H1 (cell line): ENCODE measurements around the gene RAN. TPM values are rescaled to one million over a fixed set of nuclear protein-coding genes. Genes with fewer than 3 reads are reported as not detected.
A peak's percentile ranks its signal among the peaks of the same experiment; 100 is the strongest.

Source experiments
- CTCF ChIA-PET: fragments of 300-600 bp; sonication (Branson Sonifier 250); formaldehyde crosslinking; loops from one replicate; lab custom pipeline; 2021; ENCODE audit not compliant: partially characterized antibody; lab: Charles Lee
- POLR2A ChIA-PET: fragments of 300-600 bp; sonication (Branson Sonifier 250); formaldehyde crosslinking; loops from one replicate; lab custom pipeline; 2021; ENCODE audit warnings: inconsistent platforms; ENCODE audit not compliant: partially characterized antibody; lab: Charles Lee
- DNase-seq, 2 experiments: peaks; one replicate each; pipeline versions ENCODE4 v3.0.0 to v3.0.0-alpha.2; 2010 to 2022; ENCODE audit warnings: low spot score in 2 of 2, low read depth in 1 of 2, mixed read lengths in 1 of 2
- FAIRE-seq: peaks from 2 replicates; lab custom pipeline; 2011; peaks lifted over from hg19 to GRCh38; lab: Jason Lieb, UNC
- H2AFZ ChIP-seq: 2 replicates; pipeline ENCODE4 v1.8.1; 2012; ENCODE audit warnings: low read length, inconsistent platforms
- H2AK5ac ChIP-seq: 2 replicates; pipeline ENCODE4 v1.6.1; 2013; ENCODE audit warnings: low read depth, low read length
- H2BK120ac ChIP-seq: replicated peaks from 2 replicates; pipeline ENCODE3; 2013; ENCODE audit warnings: low read depth, low read length, inconsistent platforms
- H2BK12ac ChIP-seq: 2 replicates; pipeline ENCODE4 v1.6.1; 2013; ENCODE audit warnings: low read depth, low read length
- H2BK15ac ChIP-seq: 2 replicates; pipeline ENCODE4 v1.6.1; 2013; ENCODE audit warnings: low read length
- H2BK20ac ChIP-seq: 2 replicates; pipeline ENCODE4 v1.6.1; 2013; ENCODE audit warnings: low read length
- H2BK5ac ChIP-seq: 2 replicates; pipeline ENCODE4 v1.6.1; 2013; ENCODE audit warnings: low read depth, low read length
- H3K14ac ChIP-seq: 2 replicates; pipeline ENCODE4 v1.6.1; 2013; ENCODE audit warnings: inconsistent platforms; ENCODE audit not compliant: insufficient read length
- H3K18ac ChIP-seq: 2 replicates; pipeline ENCODE4 v1.6.1; 2013; ENCODE audit warnings: low read length; ENCODE audit errors: extremely low read depth
- H3K23ac ChIP-seq: 2 replicates; pipeline ENCODE4 v1.6.1; 2013; ENCODE audit warnings: inconsistent platforms; ENCODE audit not compliant: insufficient read length
- H3K23me2 ChIP-seq: 2 replicates; pipeline ENCODE4 v1.6.1; 2013; ENCODE audit warnings: low read depth, low read length
- H3K27ac ChIP-seq: 2 replicates; pipeline ENCODE4 v1.6.1; 2011; ENCODE audit warnings: low read depth, low read length, inconsistent platforms
- H3K27me3 ChIP-seq, 4 experiments: replicated peaks in 1 of 4; 1 replicate in 1 of 4; 2 replicates in 3 of 4; pipeline versions ENCODE4 v1.6.1 to v1.8.1; 2011 to 2013; ENCODE audit warnings: low read length in 3 of 4, mild to moderate bottlenecking in 3 of 4, inconsistent platforms in 2 of 4, mixed read lengths in 2 of 4, moderate library complexity in 1 of 4; ENCODE audit not compliant: control insufficient read depth in 3 of 4, insufficient read depth in 3 of 4; ENCODE audit errors: extremely low read depth in 1 of 4
- H3K36me3 ChIP-seq, 4 experiments: 2 replicates each; pipeline versions ENCODE4 v1.6.1 to v1.8.1; 2011 to 2013; ENCODE audit warnings: mild to moderate bottlenecking in 4 of 4, low read length in 3 of 4, moderate library complexity in 2 of 4, control low read depth in 1 of 4, inconsistent platforms in 1 of 4; ENCODE audit not compliant: insufficient read depth in 4 of 4, control insufficient read depth in 2 of 4
- H3K4ac ChIP-seq: replicated peaks from 2 replicates; pipeline ENCODE3; 2013; ENCODE audit warnings: low read length, low read depth, mixed read lengths, inconsistent platforms; ENCODE audit not compliant: insufficient read length
- H3K4me1 ChIP-seq, 4 experiments: replicated peaks in 1 of 4; 1 replicate in 1 of 4; 2 replicates in 3 of 4; pipeline versions ENCODE4 v1.6.1 to v1.8.1; 2011 to 2013; ENCODE audit warnings: low read length in 3 of 4, inconsistent platforms in 2 of 4, mixed read lengths in 1 of 4; ENCODE audit not compliant: insufficient read depth in 4 of 4, control insufficient read depth in 3 of 4
- H3K4me2 ChIP-seq, 2 experiments: 2 replicates each; pipeline versions ENCODE4 v1.6.1 to v1.8.1; 2011 to 2013; ENCODE audit warnings: low read depth in 2 of 2, low read length in 2 of 2, control low read depth in 1 of 2, inconsistent platforms in 1 of 2, mild to moderate bottlenecking in 1 of 2; ENCODE audit not compliant: insufficient read depth in 1 of 2
- H3K4me3 ChIP-seq, 4 experiments: fragments of 200-600, 300-600 bp in 1 of 4; sonication (generic), shearing (Covaris generic), sonication (Bioruptor Twin) in 1 of 4; 2 replicates each; pipeline versions ENCODE4 v1.5.1 to v1.8.1; 2011 to 2016; ENCODE audit warnings: low read length in 4 of 4, low read depth in 3 of 4, control low read depth in 2 of 4, inconsistent platforms in 2 of 4, mild to moderate bottlenecking in 2 of 4, mixed read lengths in 1 of 4, moderate library complexity in 1 of 4; ENCODE audit not compliant: insufficient read depth in 2 of 4; ENCODE audit errors: extremely low read depth in 1 of 4
- H3K56ac ChIP-seq: replicated peaks from 2 replicates; pipeline ENCODE3; 2013; ENCODE audit warnings: low read depth, mild to moderate bottlenecking, mixed read lengths, low read length, inconsistent platforms; ENCODE audit not compliant: insufficient read length
- H3K79me1 ChIP-seq: 2 replicates; pipeline ENCODE4 v1.6.1; 2013; ENCODE audit warnings: low read depth, low read length, control low read depth
- H3K79me2 ChIP-seq, 2 experiments: 2 replicates each; pipeline versions ENCODE4 v1.6.1 to v1.8.1; 2012 to 2013; ENCODE audit warnings: low read length in 2 of 2, mild to moderate bottlenecking in 2 of 2, inconsistent platforms in 1 of 2; ENCODE audit not compliant: insufficient read depth in 2 of 2, control insufficient read depth in 1 of 2
- H3K9ac ChIP-seq, 4 experiments: replicated peaks in 1 of 4; 1 replicate in 1 of 4; 2 replicates in 3 of 4; pipeline versions ENCODE4 v1.6.1 to v1.8.1; 2011 to 2013; ENCODE audit warnings: low read depth in 3 of 4, low read length in 3 of 4, control low read depth in 2 of 4, mild to moderate bottlenecking in 2 of 4, moderate library complexity in 2 of 4, inconsistent platforms in 1 of 4; ENCODE audit errors: extremely low read depth in 1 of 4
- H3K9me3 ChIP-seq, 2 experiments: 2 replicates each; pipeline versions ENCODE4 v1.6.1 to v1.8.1; 2012 to 2013; ENCODE audit warnings: mild to moderate bottlenecking in 2 of 2, moderate library complexity in 2 of 2, control low read depth in 1 of 2, inconsistent platforms in 1 of 2, low read depth in 1 of 2, low read length in 1 of 2, mixed read lengths in 1 of 2; ENCODE audit not compliant: insufficient read depth in 2 of 2
- H4K20me1 ChIP-seq, 2 experiments: replicated peaks in 1 of 2; 2 replicates each; pipeline versions ENCODE3 to v1.8.1; 2011 to 2013; ENCODE audit warnings: inconsistent platforms in 2 of 2, low read length in 2 of 2, mild to moderate bottlenecking in 1 of 2; ENCODE audit not compliant: insufficient read depth in 2 of 2, control insufficient read depth in 1 of 2
- H4K5ac ChIP-seq: 2 replicates; pipeline ENCODE4 v1.6.1; 2013; ENCODE audit warnings: low read length, low read depth, mixed read lengths, inconsistent platforms; ENCODE audit not compliant: insufficient read length
- H4K8ac ChIP-seq: 2 replicates; pipeline ENCODE4 v1.8.0; 2013; ENCODE audit warnings: mild to moderate bottlenecking, moderate library complexity, low read length, inconsistent platforms; ENCODE audit not compliant: insufficient read depth; ENCODE audit errors: extremely low read depth
- H4K91ac ChIP-seq: replicated peaks from 2 replicates; pipeline ENCODE3; 2013; ENCODE audit warnings: low read length, mixed read lengths, inconsistent platforms; ENCODE audit not compliant: insufficient read length
- CBX8 ChIP-seq: fragments of 300-800, 300-1000 bp; sonication (generic); IDR thresholded peaks from 2 replicates; pipeline ENCODE4 v1.7.1; 2016; ENCODE audit warnings: low read depth, low read length, borderline replicate concordance
- CEBPB ChIP-seq: IDR thresholded peaks from 2 replicates; pipeline ENCODE4 v1.6.1; 2012; ENCODE audit warnings: low read depth, low read length
- E2F6 ChIP-seq: IDR thresholded peaks from 2 replicates; pipeline ENCODE4 v1.6.1; 2012; ENCODE audit warnings: inconsistent platforms
- JUN ChIP-seq: IDR thresholded peaks from 2 replicates; pipeline ENCODE4 v1.6.1; 2011; ENCODE audit warnings: low read depth, mild to moderate bottlenecking, improper control_type of control experiment, low read length
- PHF8 ChIP-seq: fragments of 200-600 bp; sonication (generic); conservative IDR thresholded peaks from 2 replicates; pipeline ENCODE4 v1.7.1; 2012; ENCODE audit warnings: low read depth, mild to moderate bottlenecking, inconsistent platforms, low read length, moderate library complexity
- POLR2AphosphoS5 ChIP-seq: IDR thresholded peaks from 2 replicates; pipeline ENCODE4 v1.6.1; 2011; ENCODE audit warnings: low read depth, low read length
- RBBP5 ChIP-seq: IDR thresholded peaks from 2 replicates; pipeline ENCODE4 v1.7.1; 2012; ENCODE audit warnings: low read depth, mild to moderate bottlenecking, inconsistent platforms, low read length, moderate library complexity, borderline replicate concordance
- SIN3A ChIP-seq, 2 experiments: IDR thresholded peaks in 1 of 2; conservative IDR thresholded peaks in 1 of 2; 2 replicates each; pipeline ENCODE4 v1.6.1; 2011 to 2012; ENCODE audit warnings: low read length in 2 of 2, improper control_type of control experiment in 1 of 2, low read depth in 1 of 2, mild to moderate bottlenecking in 1 of 2
- TAF1 ChIP-seq: IDR thresholded peaks from 2 replicates; pipeline ENCODE4 v1.6.1; 2011; ENCODE audit warnings: mild to moderate bottlenecking, low read depth, low read length
- TBP ChIP-seq: IDR thresholded peaks from 2 replicates; pipeline ENCODE4 v1.6.1; 2011; ENCODE audit warnings: low read depth, low read length, improper control_type of control experiment
- WGBS, 2 experiments: shearing (Covaris generic) in 1 of 2; methylation state at CpG; one replicate each; pipeline versions ENCODE4 v1.1.6 to v1.1.7; 2013 to 2015; ENCODE audit warnings: low lambda C conversion rate in 2 of 2, mixed read lengths in 2 of 2, inconsistent platforms in 1 of 2, low coverage in 1 of 2, missing lambda C conversion rate in 1 of 2; ENCODE audit not compliant: insufficient replicate concordance in 2 of 2, insufficient coverage in 1 of 2, insufficient read length in 1 of 2; ENCODE audit errors: extremely low coverage in 1 of 2, missing lambda C conversion rate in 1 of 2; 5-methylcytosine and 5-hydroxymethylcytosine counted together
- polyA plus RNA-seq, 7 experiments: library from polyadenylated mRNA; depleted of rRNA in 3 of 7; stranded (reverse) in 5 of 7; unstranded in 2 of 7; fragments of >200 nt in 5 of 7; fragments of 200-250 nt in 2 of 7; gene quantifications; 1 replicate in 5 of 7; 2 replicates in 1 of 7; 4 replicates in 1 of 7; pipeline versions ENCODE4 v1.2.1 to v1.2.3, GENCODE V29; 2011 to 2013; ENCODE audit warnings: missing spikeins in 2 of 7, mixed read lengths in 2 of 7
- total RNA-seq: library from RNA; stranded (reverse); fragmentation: NEBNext Ultra II Directional; extraction: Animal tissue kit (Norgen Biotek cat#: 25700); gene quantifications from 2 replicates; pipeline ENCODE4 v1.2.1, GENCODE V29; 2021

RAN gene
- total and polyA plus RNA-seq, 2 of the 8 experiments (the other 6 are each of a cell fraction or from before 2014, with no cell fraction given) = 2,064 to 2,203 TPM

DNA sequence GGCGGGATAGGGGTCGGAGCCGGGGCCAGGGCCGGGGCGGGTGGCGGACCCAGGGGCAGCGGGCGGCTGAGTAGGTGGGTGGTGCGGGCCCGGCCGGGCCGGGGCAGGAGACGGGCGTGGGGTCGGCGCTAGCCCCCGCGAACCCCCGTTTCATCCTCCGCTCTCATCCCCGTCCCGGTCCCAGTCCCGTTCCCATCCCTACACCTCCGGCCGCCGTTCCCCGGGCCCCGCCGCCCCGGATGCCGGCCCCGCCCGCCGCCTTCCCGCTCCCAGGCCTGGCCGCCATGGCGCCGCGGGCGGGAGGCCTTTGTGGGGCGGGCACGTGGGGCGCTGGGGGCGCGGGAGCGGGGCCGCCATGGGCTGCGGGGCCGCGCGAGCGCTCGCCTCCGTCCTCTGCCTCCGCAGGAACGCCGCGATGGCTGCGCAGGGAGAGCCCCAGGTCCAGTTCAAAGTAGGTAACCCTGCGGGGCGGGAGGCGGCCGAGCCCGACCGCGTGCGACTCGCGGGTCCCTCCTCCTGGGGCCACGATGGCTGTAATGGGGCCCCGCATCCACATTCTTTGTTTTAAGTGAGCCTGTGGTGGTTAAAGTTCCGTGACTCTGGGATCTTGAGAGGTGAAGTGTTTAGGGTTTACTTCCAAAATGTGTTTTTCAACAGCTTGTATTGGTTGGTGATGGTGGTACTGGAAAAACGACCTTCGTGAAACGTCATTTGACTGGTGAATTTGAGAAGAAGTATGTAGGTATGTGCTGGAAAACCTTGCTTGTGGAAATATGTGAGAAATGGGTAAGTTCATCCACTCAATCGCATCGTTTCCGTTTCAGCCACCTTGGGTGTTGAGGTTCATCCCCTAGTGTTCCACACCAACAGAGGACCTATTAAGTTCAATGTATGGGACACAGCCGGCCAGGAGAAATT lies 572 bp downstream of the RAN start:
- H2AFZ ChIP-seq = no peak overlapping the region
- POLR2A ChIA-PET = interaction anchor here (0.8 to 8.9 kb wide), 6 partner anchors 14 to 52 kb away, joined by 3 to 86 read pairs (median 10); no protein-coding TSS in a partner anchor
- CTCF ChIA-PET = no interaction called here
- TF ChIP-seq SIN3A (conservative IDR thresholded peaks at IDR 0.05 in 1 of 2, IDR thresholded peaks at IDR 0.05 in 1 of 2; ENCODE audit: low read depth in 1 of 2, low read length in 2 of 2) = 0 out of 4 replicates have a peak, but pooled peaks of 1 of the 2 experiments have one; percentile 23
- 0 out of 2 replicates have a peak, but pooled peaks have one; percentile 7 for TF ChIP-seq TBP
- no peak for TF ChIP-seq CBX8
- peak; percentile 68 for TF ChIP-seq POLR2AphosphoS5
- TF ChIP-seq E2F6 = peak; percentile 22
- peak; percentile 2; the same call in 1 of the 2 replicates for TF ChIP-seq RBBP5
- peak; percentile 12; the same call in 1 of the 2 replicates for TF ChIP-seq PHF8
- no peak for TF ChIP-seq JUN
- no peak for TF ChIP-seq CEBPB
- TF ChIP-seq TAF1 = no peak

More for the DNA sequence above, 572 bp downstream of the RAN start:
- peak overlapping the region; percentile 79; the same call in 1 of the 2 replicates for H2AK5ac ChIP-seq
- no peak overlapping the region for H2BK120ac ChIP-seq
- DNase-seq (no peak), FAIRE-seq (no peak)
- H3K27me3 ChIP-seq = no peaks in the 10 kb centered on the region
- H2BK15ac ChIP-seq = no peak overlapping the region
- peak overlapping the region; percentile 78 for H3K18ac ChIP-seq
- no peak overlapping the region for H3K23ac ChIP-seq
- H3K4me3 ChIP-seq = peak overlapping the region; percentile 84 to 98 (median 90)
- H3K4me1 ChIP-seq = peaks cover 0 to 3% (median 3%) of the 10 kb centered on the region in 4 experiments; a peak in 4 of 7 replicates
- H3K9ac ChIP-seq = peak overlapping the region; percentile 97 to 100 (median 98)
- H2BK12ac ChIP-seq = no peak overlapping the region
- peak overlapping the region; percentile 100 for H4K8ac ChIP-seq
- WGBS, 2 experiments = 1% methylated on average over 20 of the region's 79 CpGs; no CpG with 5 or more reads in 1 of the 2 experiments
- peak overlapping the region; percentile 8 for H4K91ac ChIP-seq
- H3K9me3 ChIP-seq = no peaks in the 10 kb centered on the region
- H3K79me2 ChIP-seq = peaks cover 6 to 30% of the 10 kb centered on the region in 2 experiments
- no peaks in the 10 kb centered on the region for H3K79me1 ChIP-seq
- peak overlapping the region; percentile 75 for H3K56ac ChIP-seq
- H3K23me2 ChIP-seq = peaks cover 4% of the 10 kb centered on the region; the same call in 1 of the 2 replicates
- peak overlapping the region; percentile 95 for H3K27ac ChIP-seq
- H4K5ac ChIP-seq = peak overlapping the region; percentile 93
- peaks cover 4 to 6% of the 10 kb centered on the region in 2 experiments for H4K20me1 ChIP-seq
- peak overlapping the region; percentile 37 for H3K14ac ChIP-seq
- H3K36me3 ChIP-seq = peaks cover 27 to 50% (median 42%) of the 10 kb centered on the region in 4 experiments
- peak overlapping the region; percentile 15 for H3K4ac ChIP-seq
- H3K4me2 ChIP-seq = peak overlapping the region; percentile 82 to 95
- no peak overlapping the region for H2BK20ac ChIP-seq
- H2BK5ac ChIP-seq = peak overlapping the region; percentile 87
